ENCODE measurements around the gene ADGRG3. TPM values are rescaled to one million over a fixed set of nuclear protein-coding genes. Genes with fewer than 3 reads are reported as not detected.

ADGRG3 gene
- total and polyA plus RNA-seq, 2 experiments from 2014 or later = not detected

DNA sequence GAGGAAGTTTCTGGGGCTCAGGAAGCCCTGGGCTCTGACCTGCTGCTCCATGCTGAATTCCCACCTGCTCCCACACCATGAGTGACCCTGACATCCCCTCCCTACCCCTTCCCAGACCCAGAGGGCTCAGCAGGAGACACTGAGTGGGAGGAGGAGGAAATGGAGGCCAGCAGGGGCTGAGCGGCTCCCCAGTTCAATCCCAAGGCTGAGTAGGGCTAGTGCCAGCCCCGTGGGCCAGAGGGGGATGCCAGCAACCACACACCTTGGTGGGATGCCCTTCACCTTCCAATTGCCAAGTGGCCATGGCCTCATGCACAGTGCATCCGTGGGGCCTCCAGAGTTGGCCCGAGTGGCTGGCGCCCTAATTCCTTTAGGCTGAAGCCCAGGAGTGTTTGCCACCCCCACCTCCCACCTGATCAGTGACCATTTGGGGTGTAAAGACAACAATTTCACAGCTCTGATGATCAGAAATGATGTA, 1.0 kb upstream of the ADGRG3 start:
- H3K36me3 ChIP-seq (ENCODE audit: low read depth) = no peaks in the 10 kb centered on the region
- H3K79me2 ChIP-seq (ENCODE audit: insufficient read depth) = no peaks in the 10 kb centered on the region
- no peak overlapping the region for H3K9ac ChIP-seq
- H3K9me2 ChIP-seq (ENCODE audit: insufficient read depth) = no peaks in the 10 kb centered on the region
- H3K27ac ChIP-seq = no peak overlapping the region
- H3K9me3 ChIP-seq (ENCODE audit: low read depth) = no peaks in the 10 kb centered on the region
- H4K20me1 ChIP-seq (ENCODE audit: insufficient read depth) = no peaks in the 10 kb centered on the region
- in situ Hi-C loops (cut with MboI) = no loop called here
- no peak overlapping the region for H3K4me3 ChIP-seq
- no peaks in the 10 kb centered on the region for H3K4me1 ChIP-seq (ENCODE audit: insufficient read depth)
- TF ChIP-seq EZH2phosphoT487 (IDR thresholded peaks at IDR 0.05; ENCODE audit: insufficient read depth, low read depth) = no peak
- no peak for TF ChIP-seq EZH2 (IDR thresholded peaks at IDR 0.05; ENCODE audit: insufficient read depth, poor library complexity, severe bottlenecking)
- no peak overlapping the region for H3K4me2 ChIP-seq (ENCODE audit: unreplicated experiment)
- peaks cover 10% of the 10 kb centered on the region for H3K27me3 ChIP-seq (replicated peaks; ENCODE audit: insufficient read depth)
- no peaks in the 10 kb centered on the region for H3F3A ChIP-seq (ENCODE audit: insufficient read depth)
- whole genome bisulfite sequencing, 2 experiments (ENCODE audit: low coverage in 1 of 2, low lambda C conversion rate in 2 of 2, missing lambda C conversion rate in 2 of 2) = 70 to 80% methylated on average over 4 to 5 of the region's 5 CpGs
- DNase-seq = no peak
- no peak overlapping the region for H2AFZ ChIP-seq

DNA sequence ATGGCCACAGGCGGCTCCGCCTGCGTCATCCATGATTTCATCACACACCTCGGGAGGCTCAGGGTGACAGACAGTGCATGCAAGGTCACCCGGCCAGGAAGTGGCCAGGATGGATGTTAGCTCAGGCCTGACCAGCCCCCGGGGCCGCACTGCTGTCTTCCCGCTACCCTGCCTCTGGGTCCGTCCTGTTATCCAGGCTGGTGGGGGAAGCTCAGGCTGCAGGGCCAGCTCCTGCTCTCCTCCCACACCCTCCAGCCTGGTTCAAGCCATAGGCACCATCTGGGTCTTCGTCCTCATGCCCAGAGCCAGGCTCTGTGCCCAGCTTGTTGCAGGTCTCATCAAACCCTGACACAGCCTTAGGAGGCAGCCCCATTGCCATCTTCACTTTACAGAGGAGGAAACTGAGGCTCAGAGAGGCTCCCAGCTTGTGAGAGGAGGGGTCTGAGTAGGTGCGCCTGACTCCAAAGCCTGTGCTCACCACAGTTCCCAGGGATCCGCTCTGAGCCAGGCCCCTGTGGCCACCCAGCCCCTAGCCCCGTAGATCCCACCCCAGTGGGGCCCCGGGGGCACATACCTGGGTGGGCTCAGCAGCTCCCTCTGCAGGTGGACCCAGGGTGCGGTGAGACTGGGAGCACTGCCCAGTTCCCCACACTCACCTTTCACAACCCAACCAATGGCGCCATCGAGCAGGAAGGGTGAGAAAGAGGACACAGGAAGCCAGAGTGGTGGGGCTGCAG, 412 bp upstream of the ADGRG3 start:
- Histone ChIP-seq H4K20me1 (ENCODE audit: insufficient read depth) (no peaks in the 10 kb centered on the region), H3K79me2 (ENCODE audit: insufficient read depth) (no peaks in the 10 kb centered on the region), H3K9ac (no peak overlapping the region), H3K9me2 (ENCODE audit: insufficient read depth) (no peaks in the 10 kb centered on the region), H3K4me1 (ENCODE audit: insufficient read depth) (no peaks in the 10 kb centered on the region), H3F3A (ENCODE audit: insufficient read depth) (no peaks in the 10 kb centered on the region), H3K36me3 (ENCODE audit: low read depth) (no peaks in the 10 kb centered on the region), H3K27ac (no peak overlapping the region), H3K4me3 (no peak overlapping the region), H3K9me3 (ENCODE audit: low read depth) (no peaks in the 10 kb centered on the region), H3K4me2 (ENCODE audit: unreplicated experiment) (no peak overlapping the region), H3K27me3 (replicated peaks; ENCODE audit: insufficient read depth) (peaks cover 16% of the 10 kb centered on the region), H2AFZ (no peak overlapping the region)
- 69 to 77% methylated on average over 17 of the region's 17 CpGs for WGBS, 2 experiments (ENCODE audit: low coverage in 1 of 2, low lambda C conversion rate in 2 of 2, missing lambda C conversion rate in 2 of 2)
- no peak for DNase-seq
- in situ Hi-C loops (cut with MboI) = no loop called here
- TF ChIP-seq EZH2 (IDR thresholded peaks at IDR 0.05; ENCODE audit: insufficient read depth, poor library complexity, severe bottlenecking) (no peak), EZH2phosphoT487 (IDR thresholded peaks at IDR 0.05; ENCODE audit: insufficient read depth, low read depth) (no peak)

GRCh38 chr16:57668630-57669475, 747 bp downstream of the ADGRG3 start:
- no peak overlapping the region for H3K4me3 ChIP-seq
- H3K9me3 ChIP-seq (ENCODE audit: low read depth) = no peaks in the 10 kb centered on the region
- H3K36me3 ChIP-seq (ENCODE audit: low read depth) = no peaks in the 10 kb centered on the region
- H3K79me2 ChIP-seq (ENCODE audit: insufficient read depth) = no peaks in the 10 kb centered on the region
- H3K4me1 ChIP-seq (ENCODE audit: insufficient read depth) = no peaks in the 10 kb centered on the region
- TF ChIP-seq EZH2 (IDR thresholded peaks at IDR 0.05; ENCODE audit: insufficient read depth, poor library complexity, severe bottlenecking) (no peak), EZH2phosphoT487 (IDR thresholded peaks at IDR 0.05; ENCODE audit: insufficient read depth, low read depth) (no peak)
- H3K27ac ChIP-seq = no peak overlapping the region
- in situ Hi-C loops (cut with MboI) = no loop called here
- no peak for DNase-seq
- 89 to 92% methylated on average over 19 to 20 of the region's 20 CpGs for WGBS, 2 experiments (ENCODE audit: low coverage in 1 of 2, low lambda C conversion rate in 2 of 2, missing lambda C conversion rate in 2 of 2)
- H3K4me2 ChIP-seq (ENCODE audit: unreplicated experiment) = no peak overlapping the region
- no peaks in the 10 kb centered on the region for H3F3A ChIP-seq (ENCODE audit: insufficient read depth)
- H2AFZ ChIP-seq = no peak overlapping the region
- H3K9me2 ChIP-seq (ENCODE audit: insufficient read depth) = no peaks in the 10 kb centered on the region
- H3K27me3 ChIP-seq (replicated peaks; ENCODE audit: insufficient read depth) = peaks cover 22% of the 10 kb centered on the region
- H3K9ac ChIP-seq = no peak overlapping the region
- H4K20me1 ChIP-seq (ENCODE audit: insufficient read depth) = no peaks in the 10 kb centered on the region

DNA sequence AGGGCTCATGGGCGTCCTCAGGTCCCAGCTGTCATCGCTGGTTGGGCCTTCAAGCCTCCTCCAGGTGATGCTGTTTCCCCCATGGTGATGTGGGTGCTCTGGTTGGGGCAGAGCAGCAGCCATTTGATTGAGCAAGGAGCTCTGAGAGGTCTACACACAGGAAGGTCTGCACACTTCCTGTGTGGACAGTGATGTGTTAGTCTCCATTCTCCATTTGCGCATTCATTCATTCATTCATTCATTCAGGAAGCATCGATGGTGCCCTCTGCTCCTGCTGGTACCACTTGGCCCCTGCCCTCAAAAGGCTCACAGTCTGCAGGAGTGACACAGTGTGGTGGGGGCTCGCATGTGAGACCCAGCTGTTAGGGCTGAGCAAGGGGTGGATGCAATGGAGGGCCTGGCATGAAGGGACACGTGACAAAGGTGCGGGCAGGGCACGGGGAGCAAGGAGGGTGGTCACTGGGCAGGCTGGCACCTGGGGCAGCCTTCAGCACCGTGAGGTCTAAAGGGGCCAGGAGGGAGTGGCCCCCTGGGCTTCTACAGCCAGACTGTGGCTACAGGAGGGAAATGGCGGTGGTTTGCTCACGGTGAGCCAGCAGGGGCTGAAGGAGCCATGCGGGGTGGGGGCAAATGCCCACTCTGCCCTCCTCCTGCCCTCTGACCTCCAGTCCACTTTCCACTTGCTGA, 1.5 kb downstream of the ADGRG3 start:
- no peak overlapping the region for H3K27ac ChIP-seq
- no peaks in the 10 kb centered on the region for H3F3A ChIP-seq (ENCODE audit: insufficient read depth)
- H3K4me1 ChIP-seq (ENCODE audit: insufficient read depth) = no peaks in the 10 kb centered on the region
- 74 to 83% methylated on average over 10 to 11 of the region's 12 CpGs for WGBS, 2 experiments (ENCODE audit: low coverage in 1 of 2, low lambda C conversion rate in 2 of 2, missing lambda C conversion rate in 2 of 2)
- no peaks in the 10 kb centered on the region for H4K20me1 ChIP-seq (ENCODE audit: insufficient read depth)
- H3K9me2 ChIP-seq (ENCODE audit: insufficient read depth) = no peaks in the 10 kb centered on the region
- no peaks in the 10 kb centered on the region for H3K9me3 ChIP-seq (ENCODE audit: low read depth)
- H3K9ac ChIP-seq = no peak overlapping the region
- no peak overlapping the region for H3K4me2 ChIP-seq (ENCODE audit: unreplicated experiment)
- no peak for DNase-seq
- no peak overlapping the region for H3K4me3 ChIP-seq
- H2AFZ ChIP-seq = no peak overlapping the region
- peaks cover 22% of the 10 kb centered on the region for H3K27me3 ChIP-seq (replicated peaks; ENCODE audit: insufficient read depth)
- H3K79me2 ChIP-seq (ENCODE audit: insufficient read depth) = no peaks in the 10 kb centered on the region
- in situ Hi-C loops (cut with MboI) = no loop called here
- TF ChIP-seq EZH2phosphoT487 (IDR thresholded peaks at IDR 0.05; ENCODE audit: insufficient read depth, low read depth) = no peak
- no peaks in the 10 kb centered on the region for H3K36me3 ChIP-seq (ENCODE audit: low read depth)
